Gastrocnemius medialis (tissue), 4 donors: ENCODE data around the gene NGFR.

Experiments used
- CTCF ChIP-seq, 5 experiments: fragments of 450-650 bp in 3 of 5; fragments of 200-600 bp in 2 of 5; sonication (generic) in 2 of 5; IDR thresholded peaks in 4 of 5; conservative IDR thresholded peaks in 1 of 5; 1 replicate in 4 of 5; 2 replicates in 1 of 5; pipeline ENCODE4 v1.5.1; 2016 to 2019; ENCODE audit warnings: antibody characterized with exemption in 5 of 5, mild to moderate bottlenecking in 3 of 5, moderate library complexity in 3 of 5
- POLR2A ChIP-seq, 2 donors: fragments of 450-650 bp; IDR thresholded peaks; one replicate each; pipeline ENCODE4 v1.6.1; 2017; ENCODE audit warnings: antibody characterized with exemption in 2 of 2, mild to moderate bottlenecking in 2 of 2, moderate library complexity in 2 of 2

- TF ChIP-seq POLR2A (IDR thresholded peaks at IDR 0.05), result no peak
- no peak for TF ChIP-seq CTCF (IDR thresholded peaks at IDR 0.05 in 4 of 5, conservative IDR thresholded peaks at IDR 0.05 in 1 of 5)
Observed at GRCh38 chr17:49549691-49550678, 54.9 kb downstream of the NGFR start.
